ENCODE measurements around the gene CRYZL1. TPM values are rescaled to one million over a fixed set of nuclear protein-coding genes. Genes with fewer than 3 reads are reported as not detected.
A peak's percentile ranks its signal among the peaks of the same experiment; 100 is the strongest.

Gene CRYZL1
- total RNA-seq, 1 experiment from 2014 or later: 29.0 TPM

DNA sequence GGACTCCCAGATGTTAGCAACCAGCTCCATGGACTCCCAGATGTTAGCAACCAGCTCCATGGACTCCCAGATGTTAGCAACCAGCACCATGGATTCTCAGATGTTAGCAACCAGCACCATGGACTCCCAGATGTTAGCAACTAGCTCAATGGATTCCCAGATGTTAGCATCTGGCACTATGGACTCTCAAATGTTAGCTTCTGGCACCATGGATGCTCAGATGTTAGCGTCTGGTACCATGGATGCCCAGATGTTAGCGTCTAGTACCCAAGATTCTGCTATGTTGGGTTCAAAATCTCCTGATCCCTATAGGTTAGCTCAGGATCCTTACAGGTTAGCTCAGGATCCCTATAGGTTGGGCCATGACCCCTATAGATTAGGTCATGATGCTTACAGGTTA lies 89.9 kb downstream of the CRYZL1 start:
- no peaks in the 10 kb centered on the region for H3K4me1 ChIP-seq
- H3K9me3 ChIP-seq (replicated peaks): no peaks in the 10 kb centered on the region; the same call in 1 of the 2 replicates
- H3K4me3 ChIP-seq: no peak overlapping the region
- no peak overlapping the region for H3K27ac ChIP-seq
- DNase-seq: no peak
- H3K36me3 ChIP-seq: peaks cover 93% of the 10 kb centered on the region
- H3K27me3 ChIP-seq: no peaks in the 10 kb centered on the region

DNA sequence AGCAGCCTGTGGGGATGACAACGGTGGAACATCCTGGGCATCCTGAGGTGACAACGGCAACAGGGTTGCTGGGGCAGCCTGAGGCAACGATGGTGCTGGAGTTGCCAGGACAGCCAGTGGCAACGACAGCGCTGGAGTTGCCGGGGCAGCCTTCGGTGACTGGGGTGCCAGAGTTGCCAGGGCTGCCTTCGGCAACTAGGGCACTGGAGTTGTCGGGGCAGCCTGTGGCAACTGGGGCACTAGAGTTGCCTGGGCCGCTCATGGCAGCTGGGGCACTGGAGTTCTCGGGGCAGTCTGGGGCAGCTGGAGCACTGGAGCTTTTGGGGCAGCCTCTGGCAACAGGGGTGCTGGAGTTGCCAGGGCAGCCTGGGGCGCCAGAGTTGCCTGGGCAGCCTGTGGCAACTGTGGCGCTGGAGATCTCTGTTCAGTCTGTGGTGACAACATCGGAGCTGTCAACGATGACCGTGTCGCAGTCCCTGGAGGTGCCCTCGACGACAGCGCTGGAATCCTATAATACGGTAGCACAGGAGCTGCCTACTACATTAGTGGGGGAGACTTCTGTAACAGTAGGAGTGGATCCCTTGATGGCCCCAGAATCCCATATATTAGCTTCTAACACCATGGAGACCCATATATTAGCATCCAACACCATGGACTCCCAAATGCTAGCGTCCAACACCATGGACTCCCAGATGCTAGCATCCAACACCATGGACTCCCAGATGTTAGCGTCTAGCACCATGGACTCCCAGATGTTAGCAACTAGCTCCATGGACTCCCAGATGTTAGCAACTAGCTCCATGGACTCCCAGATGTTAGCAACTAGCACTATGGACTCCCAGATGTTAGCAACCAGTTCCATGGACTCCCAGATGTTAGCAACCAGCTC lies 90.5 kb downstream of the CRYZL1 start:
- Histone ChIP-seq H3K4me1 (no peaks in the 10 kb centered on the region), H3K27ac (no peak overlapping the region), H3K36me3 (peaks cover 94% of the 10 kb centered on the region), H3K27me3 (no peaks in the 10 kb centered on the region), H3K4me3 (no peak overlapping the region), H3K9me3 (replicated peaks) (no peaks in the 10 kb centered on the region; the same call in 1 of the 2 replicates)
- no peak for DNase-seq

DNA sequence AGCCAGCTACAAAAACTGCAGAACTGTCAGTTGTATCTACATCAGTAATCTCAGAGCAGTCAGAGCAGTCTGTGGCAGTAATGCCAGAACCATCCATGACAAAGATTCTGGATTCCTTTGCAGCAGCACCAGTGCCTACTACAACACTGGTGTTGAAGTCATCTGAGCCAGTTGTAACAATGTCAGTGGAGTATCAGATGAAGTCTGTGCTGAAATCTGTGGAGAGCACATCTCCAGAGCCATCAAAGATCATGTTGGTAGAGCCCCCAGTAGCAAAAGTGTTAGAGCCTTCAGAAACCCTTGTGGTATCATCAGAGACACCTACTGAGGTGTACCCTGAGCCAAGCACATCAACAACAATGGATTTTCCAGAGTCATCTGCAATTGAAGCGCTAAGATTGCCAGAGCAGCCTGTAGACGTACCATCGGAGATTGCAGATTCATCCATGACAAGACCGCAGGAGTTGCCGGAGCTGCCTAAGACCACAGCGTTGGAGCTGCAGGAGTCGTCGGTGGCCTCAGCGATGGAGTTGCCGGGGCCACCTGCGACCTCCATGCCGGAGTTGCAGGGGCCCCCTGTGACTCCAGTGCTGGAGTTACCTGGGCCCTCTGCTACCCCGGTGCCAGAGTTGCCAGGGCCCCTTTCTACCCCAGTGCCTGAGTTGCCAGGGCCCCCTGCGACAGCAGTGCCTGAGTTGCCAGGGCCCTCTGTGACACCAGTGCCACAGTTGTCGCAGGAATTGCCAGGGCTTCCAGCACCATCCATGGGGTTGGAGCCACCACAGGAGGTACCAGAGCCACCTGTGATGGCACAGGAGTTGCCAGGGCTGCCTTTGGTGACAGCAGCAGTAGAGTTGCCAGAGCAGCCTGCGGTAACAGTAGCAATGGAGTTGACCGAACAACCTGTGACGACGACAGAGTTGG lies 91.4 kb downstream of the CRYZL1 start:
- no peak for DNase-seq
- H3K9me3 ChIP-seq (replicated peaks): no peaks in the 10 kb centered on the region; the same call in 1 of the 2 replicates
- H3K4me1 ChIP-seq: peaks cover 8% of the 10 kb centered on the region
- no peak overlapping the region for H3K27ac ChIP-seq
- no peaks in the 10 kb centered on the region for H3K27me3 ChIP-seq
- H3K36me3 ChIP-seq: peaks cover 89% of the 10 kb centered on the region
- no peak overlapping the region for H3K4me3 ChIP-seq

- no peak overlapping the region for H3K4me3 ChIP-seq
- peaks cover 10% of the 10 kb centered on the region for H3K4me1 ChIP-seq
- H3K27ac ChIP-seq: no peak overlapping the region
- no peaks in the 10 kb centered on the region for H3K27me3 ChIP-seq
- no peak for DNase-seq
- H3K9me3 ChIP-seq (replicated peaks): no peaks in the 10 kb centered on the region
- H3K36me3 ChIP-seq: peaks cover 57% of the 10 kb centered on the region
These were observed 95.5 kb downstream of the CRYZL1 start for GRCh38 chr21:33546086-33546485.

- H3K4me1 ChIP-seq: peaks cover 11% of the 10 kb centered on the region
- no peaks in the 10 kb centered on the region for H3K27me3 ChIP-seq
- H3K4me3 ChIP-seq: peak overlapping the region; percentile 90
- H3K36me3 ChIP-seq: peaks cover 43% of the 10 kb centered on the region
- no peaks in the 10 kb centered on the region for H3K9me3 ChIP-seq (replicated peaks)
- H3K27ac ChIP-seq: no peak overlapping the region; the same call in 1 of the 2 replicates
- DNase-seq: no peak
These were observed 96.9 kb downstream of the CRYZL1 start for GRCh38 chr21:33544451-33545195.

DNA sequence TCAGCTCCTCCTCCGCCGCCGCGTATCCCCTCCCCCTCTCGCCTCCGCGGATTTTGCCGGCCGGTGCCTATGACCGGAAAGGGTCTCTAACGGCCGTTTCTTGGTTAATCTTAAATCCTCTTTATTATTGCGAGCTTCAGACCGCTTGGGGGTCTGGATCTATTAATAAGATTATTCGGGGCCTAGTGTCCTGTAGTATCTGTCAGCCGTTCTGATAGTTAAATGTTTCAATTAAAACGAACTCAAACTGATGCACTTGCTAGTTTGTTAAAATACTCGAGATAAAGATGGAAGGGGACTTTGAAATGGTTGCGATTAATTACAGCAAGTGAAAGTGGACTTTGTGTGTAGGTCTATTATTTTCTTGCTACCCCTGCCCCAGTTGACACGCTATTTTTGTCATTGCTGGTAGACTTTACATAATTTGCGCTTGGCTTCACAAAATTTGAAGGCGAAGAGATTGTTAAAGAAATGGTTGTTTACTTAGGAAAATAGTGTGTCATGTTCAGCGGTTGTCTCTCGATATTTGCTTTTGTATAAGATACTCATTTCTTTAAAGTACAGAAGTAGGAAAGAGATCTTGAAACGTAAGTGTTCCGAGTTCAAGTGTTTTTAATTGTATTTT lies 97.9 kb downstream of the CRYZL1 start:
- peak overlapping the region; percentile 99 for H3K27ac ChIP-seq

DNA sequence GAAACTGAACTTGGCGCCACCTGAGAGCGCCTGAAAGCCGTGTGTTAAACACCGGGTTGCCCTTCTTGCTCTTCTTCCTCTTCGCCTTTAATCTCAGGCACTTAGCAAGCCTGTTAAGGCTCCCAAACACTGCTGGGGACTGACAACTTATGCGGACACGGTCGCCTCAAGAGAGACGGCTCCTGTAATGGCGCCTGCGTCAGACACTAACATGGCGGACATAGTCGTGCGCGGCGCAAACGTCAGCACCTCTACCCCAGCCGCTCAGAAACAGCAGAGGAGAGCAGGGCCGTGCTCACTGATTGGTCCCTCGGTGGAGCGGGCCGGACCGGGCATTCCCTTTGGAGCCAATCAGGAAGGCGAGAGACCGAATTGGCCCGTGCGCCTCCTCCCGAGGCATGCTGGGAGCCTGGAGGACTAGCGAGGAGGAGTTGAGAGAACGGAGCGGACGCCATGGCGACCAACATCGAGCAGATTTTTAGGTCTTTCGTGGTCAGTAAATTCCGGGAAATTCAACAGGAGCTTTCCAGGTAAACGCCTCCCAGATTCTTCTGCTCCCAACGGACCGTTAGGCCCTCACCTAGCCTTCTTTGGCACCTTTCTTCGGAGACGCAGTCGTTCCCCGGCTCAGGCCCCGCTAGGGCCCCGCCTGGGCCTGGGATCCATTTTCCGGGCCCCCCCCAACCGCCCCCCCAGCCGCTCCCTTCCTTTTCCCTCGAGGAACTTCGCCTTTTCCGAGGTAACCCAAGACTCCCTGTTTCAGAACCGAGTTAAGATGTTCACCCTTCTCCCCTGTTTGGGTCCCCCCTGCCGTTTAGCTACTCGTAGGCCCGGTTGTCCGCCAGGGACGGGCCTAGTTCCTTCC lies 98.7 kb downstream of the CRYZL1 start, which contains the start of gene SON:
Gene SON (plus strand): TSS at position 399 of the 865 bp plus-strand sequence. CDS start 55 bp downstream, at position 454.
- DNase-seq: peak; percentile 99
- no peaks in the 10 kb centered on the region for H3K9me3 ChIP-seq (replicated peaks)
- peak within 1 kb of the TSS; percentile 99 for H3K27ac ChIP-seq
- no peaks in the 10 kb centered on the region for H3K27me3 ChIP-seq
- H3K36me3 ChIP-seq: peaks cover 37% of the 10 kb centered on the region
- peaks cover 11% of the 10 kb centered on the region for H3K4me1 ChIP-seq
- peak within 1 kb of the TSS; percentile 90 for H3K4me3 ChIP-seq

More for the DNA sequence above, 97.9 kb downstream of the CRYZL1 start:
- Histone ChIP-seq H3K4me3 (peak overlapping the region; percentile 90), H3K27me3 (no peaks in the 10 kb centered on the region), H3K4me1 (peaks cover 11% of the 10 kb centered on the region), H3K9me3 (replicated peaks) (no peaks in the 10 kb centered on the region), H3K36me3 (peaks cover 39% of the 10 kb centered on the region)
- peak; percentile 74 to 78 for DNase-seq

DNA sequence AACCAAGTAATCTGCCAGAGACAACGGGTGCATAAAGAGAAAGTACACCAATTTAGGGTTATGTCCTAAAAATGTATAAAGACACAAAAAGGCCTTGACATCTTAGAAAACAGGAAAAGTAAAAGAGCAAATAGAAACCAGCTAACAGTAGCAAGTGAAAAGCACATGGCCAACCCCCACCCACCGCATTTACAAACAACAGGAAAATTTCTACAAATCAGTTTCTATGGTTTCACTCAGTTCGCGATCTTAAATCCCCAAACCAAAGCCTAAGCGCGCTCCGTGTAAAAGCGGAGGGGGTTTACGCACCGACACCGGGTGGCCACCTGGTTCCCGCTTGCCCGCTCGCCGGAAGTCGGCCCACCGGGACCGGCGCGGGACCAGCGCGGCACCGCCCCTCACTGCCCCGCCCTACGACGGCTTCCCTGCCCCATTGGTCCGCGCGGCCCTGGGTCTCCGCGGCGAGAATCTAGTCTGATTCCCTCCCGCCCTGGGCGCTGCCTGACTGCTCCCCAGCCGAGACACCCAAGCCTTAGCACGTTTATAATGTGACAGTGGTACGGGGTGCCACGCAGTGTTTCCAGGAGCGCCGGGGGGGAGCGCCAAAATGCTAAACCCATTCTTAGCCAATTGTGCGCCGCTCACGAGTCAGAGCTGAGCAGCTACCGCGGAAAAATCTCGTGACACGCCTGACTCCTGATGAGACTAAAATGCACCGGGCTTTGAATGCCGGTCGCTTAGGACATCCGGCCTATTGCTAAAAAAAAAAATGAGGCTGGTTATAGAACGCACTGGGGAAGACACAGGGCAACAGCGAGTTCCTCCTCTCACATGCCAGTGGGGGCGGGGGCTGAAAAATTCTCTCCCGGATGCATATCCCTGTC lies 99.5 kb downstream of the CRYZL1 start, which contains the start of gene GART:
Gene GART (minus strand): TSS at position 362 of the 884 bp plus-strand sequence. CDS start 2,802 bp downstream, outside the sequence.
- peak within 1 kb of the TSS; percentile 99 for H3K27ac ChIP-seq
- peak; percentile 87 to 88 for DNase-seq
- no peaks in the 10 kb centered on the region for H3K27me3 ChIP-seq
- H3K36me3 ChIP-seq: peaks cover 40% of the 10 kb centered on the region
- peak within 1 kb of the TSS; percentile 90 for H3K4me3 ChIP-seq
- H3K9me3 ChIP-seq (replicated peaks): no peaks in the 10 kb centered on the region
- H3K4me1 ChIP-seq: peaks cover 11% of the 10 kb centered on the region

GRCh38 chr21:33541105-33541711 lies 100.3 kb downstream of the CRYZL1 start:
- H3K4me1 ChIP-seq: peaks cover 11% of the 10 kb centered on the region

GRCh38 chr21:33540711-33541104 lies 100.8 kb downstream of the CRYZL1 start:
- Histone ChIP-seq H3K27ac (no peak overlapping the region), H3K9me3 (replicated peaks) (no peaks in the 10 kb centered on the region), H3K27me3 (no peaks in the 10 kb centered on the region), H3K4me1 (peaks cover 8% of the 10 kb centered on the region), H3K36me3 (peaks cover 40% of the 10 kb centered on the region), H3K4me3 (peak overlapping the region; percentile 90)
- no peak for DNase-seq

More at GRCh38 chr21:33541105-33541711, 100.3 kb downstream of the CRYZL1 start:
- H3K4me3 ChIP-seq: peak overlapping the region; percentile 90
- peak overlapping the region; percentile 99 for H3K27ac ChIP-seq
- H3K36me3 ChIP-seq: peaks cover 40% of the 10 kb centered on the region
- no peaks in the 10 kb centered on the region for H3K27me3 ChIP-seq
- peak; percentile 20 to 47 for DNase-seq
- no peaks in the 10 kb centered on the region for H3K9me3 ChIP-seq (replicated peaks)

GRCh38 chr21:33539616-33540015 lies 101.9 kb downstream of the CRYZL1 start:
- Histone ChIP-seq H3K4me3 (no peak overlapping the region), H3K4me1 (peaks cover 2% of the 10 kb centered on the region; the same call in 1 of the 2 replicates), H3K27ac (no peak overlapping the region), H3K9me3 (replicated peaks) (no peaks in the 10 kb centered on the region), H3K36me3 (peaks cover 47% of the 10 kb centered on the region), H3K27me3 (no peaks in the 10 kb centered on the region)
- no peak for DNase-seq

Data from SJCRH30 (cell line).